HG03457 (cell line): ENCODE measurements around the gene GPR85.
"Not testable (repeated sequence)": the region's sequence is repeated elsewhere in the genome, so short reads cannot be mapped to it uniquely, and the experiment has no call there.

Experiments used
- ATAC-seq: cut with Tn5 transposase; IDR thresholded peaks from one replicate; pipeline ENCODE4 v1.9.1; 2021; ENCODE audit warnings: moderate number of reproducible peaks; ENCODE audit not compliant: unreplicated experiment

GPR85 gene, protein sequence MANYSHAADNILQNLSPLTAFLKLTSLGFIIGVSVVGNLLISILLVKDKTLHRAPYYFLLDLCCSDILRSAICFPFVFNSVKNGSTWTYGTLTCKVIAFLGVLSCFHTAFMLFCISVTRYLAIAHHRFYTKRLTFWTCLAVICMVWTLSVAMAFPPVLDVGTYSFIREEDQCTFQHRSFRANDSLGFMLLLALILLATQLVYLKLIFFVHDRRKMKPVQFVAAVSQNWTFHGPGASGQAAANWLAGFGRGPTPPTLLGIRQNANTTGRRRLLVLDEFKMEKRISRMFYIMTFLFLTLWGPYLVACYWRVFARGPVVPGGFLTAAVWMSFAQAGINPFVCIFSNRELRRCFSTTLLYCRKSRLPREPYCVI

GRCh38 chr7:113086431-113086888 is at the start of gene GPR85:
Gene GPR85, minus strand, starts transcription at chr7:113086827. Its CDS starts 2,106 bp downstream, at chr7:113084721.
- peak; percentile 75 for ATAC-seq

DNA sequence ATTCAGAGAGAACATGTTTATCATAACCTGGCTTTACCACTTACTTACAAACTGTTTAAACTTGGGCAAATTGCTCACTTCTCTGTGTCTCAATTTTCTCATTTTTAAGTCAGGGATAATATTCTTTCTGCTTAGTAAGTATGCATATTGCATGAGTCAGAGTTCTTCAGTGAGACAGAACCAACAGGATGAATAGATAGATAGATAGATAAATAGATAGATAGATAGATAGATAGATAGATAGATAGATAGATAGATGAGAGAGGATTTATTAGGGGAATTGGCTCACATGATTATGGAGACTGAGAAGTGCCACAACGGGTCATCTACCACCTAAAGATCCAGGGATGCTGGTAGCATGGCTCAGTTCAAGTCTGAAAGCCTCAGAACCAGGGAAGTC is 47.4 kb upstream of the GPR85 start:
- ATAC-seq, result no peak

DNA sequence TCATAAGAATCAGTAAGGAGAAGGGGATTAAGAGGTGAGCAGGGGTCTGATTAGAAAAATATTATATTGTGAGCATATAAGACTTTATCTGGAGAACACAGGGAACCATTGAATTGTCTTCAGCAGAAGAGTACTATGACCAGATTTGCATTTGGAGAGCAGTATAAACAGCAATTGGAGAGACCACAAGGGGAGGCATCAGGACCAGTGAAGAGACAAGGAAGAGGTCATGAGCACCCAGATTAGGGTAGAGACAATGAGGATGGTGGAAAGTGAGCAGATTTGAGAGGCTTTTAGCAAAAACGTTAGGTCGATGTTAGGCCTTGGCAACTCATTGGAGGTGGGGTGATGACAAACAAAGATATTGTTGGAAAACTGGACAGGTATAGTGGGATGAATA is 44.7 kb upstream of the GPR85 start:
- ATAC-seq, result no peak

DNA sequence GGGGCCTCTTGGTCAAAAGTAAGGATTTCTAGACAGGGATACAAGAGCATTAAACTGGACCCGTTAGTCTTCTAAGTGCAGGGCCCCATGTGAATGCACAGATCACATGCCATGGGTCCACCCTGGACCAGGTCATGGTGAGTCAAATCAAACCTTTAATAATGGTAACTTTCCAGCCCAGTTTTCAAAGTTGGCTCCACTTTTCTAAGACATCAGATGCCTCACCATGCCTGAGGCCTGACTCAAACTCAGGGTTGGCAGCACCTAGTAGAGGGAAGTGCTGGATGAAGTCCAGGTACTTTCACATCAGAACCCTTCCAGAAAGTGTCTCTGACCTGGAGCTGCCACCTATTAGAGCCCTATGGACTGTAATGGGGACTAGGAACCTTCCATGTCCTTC is 41.4 kb upstream of the GPR85 start:
- ATAC-seq, result no peak

GRCh38 chr7:113125728-113126127 is 39.1 kb upstream of the GPR85 start:
- no peak for ATAC-seq

GRCh38 chr7:113122744-113123143 is 36.1 kb upstream of the GPR85 start:
- ATAC-seq, result no peak

DNA sequence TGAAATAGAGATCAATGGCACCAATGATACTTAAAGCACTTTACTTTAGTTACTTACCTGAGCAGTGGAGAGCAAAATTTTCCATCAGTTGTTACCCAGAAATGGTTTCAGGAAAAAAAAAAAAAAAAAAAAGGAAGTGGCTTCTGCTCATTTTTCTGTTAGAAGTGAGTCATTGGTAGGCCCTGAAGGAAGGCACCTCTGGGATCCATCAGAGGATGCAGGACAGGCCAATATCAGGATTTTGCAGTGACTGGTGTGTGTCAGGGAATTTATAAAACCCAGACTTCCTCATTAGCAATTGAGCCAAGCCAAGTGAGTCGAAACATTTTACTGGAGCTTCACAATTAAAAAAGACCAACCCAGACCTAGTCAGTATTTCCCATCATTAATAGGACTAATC is 34.0 kb upstream of the GPR85 start:
- ATAC-seq, result no peak

- no peak for ATAC-seq
Observed at GRCh38 chr7:113119429-113119828, 32.8 kb upstream of the GPR85 start.

- ATAC-seq, result peak; percentile 98
Observed at GRCh38 chr7:113118074-113118959, 31.7 kb upstream of the GPR85 start, which contains the start of gene SMIM30. Gene SMIM30, minus strand, starts transcription at chr7:113118554. Its CDS starts 976 bp downstream, at chr7:113117578.

GRCh38 chr7:113117374-113117774 is 30.7 kb upstream of the GPR85 start:
- not testable (repeated sequence) for ATAC-seq

- ATAC-seq, result no peak
Observed at GRCh38 chr7:113113912-113114311, 27.3 kb upstream of the GPR85 start.

DNA sequence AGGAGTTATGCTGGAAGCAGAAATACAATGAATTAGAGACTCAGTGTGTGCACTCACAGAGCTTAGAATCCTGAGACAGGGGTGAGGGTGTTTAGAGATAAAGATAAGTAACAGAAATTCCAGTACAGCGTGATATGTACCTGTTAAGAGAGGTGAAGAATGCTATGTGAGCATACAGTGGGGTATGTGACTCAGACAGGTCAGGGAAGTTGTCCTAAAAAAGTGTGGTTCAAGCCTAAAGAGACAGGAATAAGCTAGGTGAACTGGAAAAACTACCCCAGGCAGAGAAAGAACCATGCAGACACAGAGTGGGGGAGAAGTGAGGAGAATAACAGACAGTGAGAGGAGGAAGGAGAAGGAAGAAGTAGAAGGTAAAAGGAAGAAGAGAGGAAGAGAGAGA is 23.1 kb upstream of the GPR85 start:
- no peak for ATAC-seq

DNA sequence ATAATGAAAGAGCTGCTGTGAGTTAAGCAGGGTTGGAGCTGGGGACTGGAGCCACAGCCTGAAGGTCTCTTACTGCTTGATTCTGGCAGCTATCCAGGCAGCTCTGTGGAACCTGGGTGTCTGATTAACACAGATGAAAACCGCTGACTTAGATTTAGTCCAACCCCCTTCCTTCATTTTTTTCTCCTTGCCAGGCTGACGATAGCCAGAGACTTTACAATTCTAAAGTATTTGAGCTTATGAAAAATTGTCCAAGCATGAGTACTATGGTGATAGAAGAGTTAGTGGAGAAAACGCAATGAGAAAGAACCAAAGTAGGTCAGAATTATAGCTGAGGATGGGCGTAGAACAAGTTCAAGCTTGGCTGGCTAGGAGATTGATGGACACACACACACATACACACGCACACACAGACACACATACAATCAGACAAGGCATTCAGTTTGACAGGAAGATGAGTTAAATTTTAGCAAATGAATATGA is 13.5 kb upstream of the GPR85 start:
- no peak for ATAC-seq

- no peak for ATAC-seq
Observed at GRCh38 chr7:113099284-113099919, 12.8 kb upstream of the GPR85 start.

- no peak for ATAC-seq
Observed at GRCh38 chr7:113094517-113095249, 8.1 kb upstream of the GPR85 start.

DNA sequence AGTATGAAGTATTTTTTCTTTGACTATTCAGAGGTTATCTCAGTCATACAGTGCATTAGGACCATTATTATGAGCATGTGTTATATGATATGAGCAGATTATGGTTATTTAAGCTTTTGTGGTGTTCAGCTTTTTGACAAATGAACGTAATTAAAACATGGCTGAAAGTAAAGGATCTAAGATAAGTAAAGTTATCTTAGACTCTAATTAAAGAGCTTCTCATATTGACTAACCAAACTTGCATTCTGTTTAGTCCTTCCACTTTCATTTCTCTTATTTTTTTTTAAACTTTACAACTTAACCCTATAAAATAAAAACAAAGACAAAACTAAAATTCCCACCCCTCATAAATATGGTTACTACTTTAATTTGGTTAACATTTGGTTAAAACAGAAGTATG is 6.9 kb upstream of the GPR85 start:
- no peak for ATAC-seq

GRCh38 chr7:113092762-113093161 is 6.1 kb upstream of the GPR85 start:
- ATAC-seq, result no peak

DNA sequence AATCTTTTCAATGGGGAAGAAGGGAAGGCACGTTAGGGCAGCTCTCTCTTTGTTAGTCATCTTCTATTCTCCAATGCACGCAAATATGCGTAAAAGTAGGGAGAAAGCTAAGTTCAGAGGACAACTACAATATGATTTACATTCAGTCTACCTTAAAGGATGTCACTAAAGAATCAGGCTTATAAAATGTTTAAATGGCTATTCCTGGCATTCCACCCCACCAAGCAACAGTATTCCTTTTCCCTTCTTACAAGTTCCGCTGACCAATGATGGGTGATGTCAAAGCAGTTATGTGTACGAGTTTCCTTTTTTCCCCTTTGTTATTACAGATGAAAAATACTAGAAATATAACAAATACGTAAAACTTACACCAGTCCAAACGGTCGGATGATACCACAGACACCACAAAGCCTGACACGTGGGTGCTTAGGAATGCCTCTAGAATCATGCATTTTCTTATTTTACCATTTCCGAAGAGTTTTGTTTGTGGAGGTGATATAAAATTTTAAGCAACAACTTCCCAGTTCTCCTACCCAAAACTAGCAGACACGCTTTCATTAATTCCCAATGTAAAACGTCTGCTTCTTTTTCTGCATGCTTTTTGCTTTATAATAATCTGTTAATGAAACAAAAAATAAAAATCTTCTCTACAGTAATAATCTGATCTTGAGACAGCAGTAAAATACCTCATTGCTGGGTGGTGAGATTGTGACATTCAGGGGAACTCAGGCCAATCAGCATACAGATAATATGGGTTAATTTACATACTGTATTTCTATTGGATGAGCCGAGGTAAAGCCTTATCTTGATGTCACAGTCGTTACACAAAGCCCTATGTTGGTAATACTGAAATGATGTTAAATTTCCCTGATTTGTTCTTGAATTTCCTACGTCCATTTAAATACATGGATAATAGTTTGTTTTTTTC is 708 bp upstream of the GPR85 start:
- ATAC-seq, result no peak

DNA sequence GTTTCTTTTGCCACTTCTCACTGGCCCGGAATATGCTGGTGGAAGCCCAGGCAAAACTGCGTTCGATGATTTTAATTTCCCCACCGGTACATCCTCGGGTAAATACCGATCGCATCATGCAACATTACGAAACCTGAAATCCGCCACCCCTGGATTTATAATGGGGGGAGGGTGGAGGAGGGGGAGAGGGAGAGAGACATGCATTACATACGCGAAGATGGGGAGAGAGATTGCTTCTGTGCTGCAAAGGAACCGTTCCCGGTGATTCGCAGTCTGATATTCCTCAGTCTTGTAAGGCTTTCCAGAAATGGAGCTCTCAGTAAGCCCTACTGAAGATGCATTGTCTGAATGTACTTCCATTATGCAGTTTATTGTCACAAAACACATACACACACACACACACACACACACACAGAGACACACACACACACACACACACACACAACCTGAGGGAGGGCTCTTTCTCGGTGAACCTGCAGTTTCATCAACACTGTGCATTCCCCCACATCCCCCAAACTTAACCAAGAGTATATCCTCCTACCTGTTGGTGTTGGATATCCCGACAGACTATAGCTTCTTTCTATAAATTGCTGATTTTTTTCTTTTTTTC is 741 bp downstream of the GPR85 start:
- ATAC-seq, result peak; percentile 20
